Spinal cord (tissue), 10 donors: ENCODE measurements around the gene ESRP2. TPM values are rescaled to one million over a fixed set of nuclear protein-coding genes. Genes with fewer than 3 reads are reported as not detected.

ENCODE experiments used
- DNase-seq, 6 donors: peaks; one replicate each; pipeline versions ENCODE4 v3.0.0 to v3.0.0-alpha.2; 2013 to 2015; ENCODE audit warnings: low spot score in 6 of 6, low read depth in 4 of 6
- H3K27ac ChIP-seq: one replicate; pipeline ENCODE4 v1.5.1; 2013; ENCODE audit warnings: low read depth, low read length, control low read depth
- H3K27me3 ChIP-seq: one replicate; pipeline ENCODE4 v1.6.1; 2013; ENCODE audit warnings: low read length; ENCODE audit not compliant: control insufficient read depth, insufficient read depth
- H3K36me3 ChIP-seq: one replicate; pipeline ENCODE4 v1.6.1; 2013; ENCODE audit warnings: low read length; ENCODE audit not compliant: control insufficient read depth, insufficient read depth
- H3K4me1 ChIP-seq: one replicate; pipeline ENCODE4 v1.6.1; 2013; ENCODE audit warnings: low read length; ENCODE audit not compliant: control insufficient read depth, insufficient read depth
- H3K4me3 ChIP-seq: one replicate; pipeline ENCODE4 v1.5.1; 2013; ENCODE audit warnings: low read depth, low read length, control low read depth
- H3K9me3 ChIP-seq: one replicate; pipeline ENCODE4 v1.6.1; 2013; ENCODE audit warnings: low read length; ENCODE audit not compliant: control insufficient read depth, insufficient read depth
- WGBS: methylation state at CpG from one replicate; pipeline ENCODE4 v1.1.5; 2013; ENCODE audit warnings: missing lambda C conversion rate; ENCODE audit not compliant: insufficient coverage; 5-methylcytosine and 5-hydroxymethylcytosine counted together
- polyA plus RNA-seq, 2 donors: library from polyadenylated mRNA; unstranded; fragments of 120-200 nt; gene quantifications; one replicate each; pipeline ENCODE4 v1.2.1, GENCODE V29; 2013; ENCODE audit not compliant: insufficient read length in 2 of 2
- total RNA-seq, 2 donors: library from RNA; depleted of rRNA in 1 of 2; stranded (reverse); fragments of 120-200 nt in 1 of 2; fragments of >200 nt in 1 of 2; gene quantifications; one replicate each; pipeline versions ENCODE4 v1.2.3 to v1.2.4, GENCODE V29; 2013 to 2014
- donor health status: healthy.

ESRP2 gene
- total and polyA plus RNA-seq, 4 donors, result 0.27 to 1.2 (median 0.44) TPM

- H3K27ac ChIP-seq, result no peak overlapping the region
- H3K36me3 ChIP-seq, result peaks cover 24% of the 10 kb centered on the region
- H3K9me3 ChIP-seq, result no peaks in the 10 kb centered on the region
Measured at GRCh38 chr16:68227183-68227793, 8.6 kb downstream of the ESRP2 start.

GRCh38 chr16:68226116-68226515, 9.8 kb downstream of the ESRP2 start:
- H3K36me3 ChIP-seq, result peaks cover 12% of the 10 kb centered on the region
- H3K4me1 ChIP-seq, result no peaks in the 10 kb centered on the region
- WGBS, result 100% methylated on average over 1 of the region's 4 CpGs
- H3K4me3 ChIP-seq, result no peak overlapping the region
- DNase-seq, result no peak
- no peaks in the 10 kb centered on the region for H3K9me3 ChIP-seq
- no peaks in the 10 kb centered on the region for H3K27me3 ChIP-seq
- no peak overlapping the region for H3K27ac ChIP-seq

More at GRCh38 chr16:68227183-68227793, 8.6 kb downstream of the ESRP2 start:
- 93% methylated on average over 2 of the region's 3 CpGs for WGBS
- Histone ChIP-seq H3K4me3 (no peak overlapping the region), H3K27me3 (no peaks in the 10 kb centered on the region), H3K4me1 (no peaks in the 10 kb centered on the region)
- DNase-seq, result no peak

GRCh38 chr16:68223072-68223471, 12.9 kb downstream of the ESRP2 start:
- Histone ChIP-seq H3K4me3 (no peak overlapping the region), H3K27me3 (no peaks in the 10 kb centered on the region), H3K27ac (no peak overlapping the region), H3K36me3 (no peaks in the 10 kb centered on the region), H3K9me3 (no peaks in the 10 kb centered on the region), H3K4me1 (no peaks in the 10 kb centered on the region)
- DNase-seq, result no peak
- WGBS, result no CpG with 5 or more reads among the region's 1 CpG

- H3K27me3 ChIP-seq, result no peaks in the 10 kb centered on the region
- no peaks in the 10 kb centered on the region for H3K36me3 ChIP-seq
- H3K27ac ChIP-seq, result no peak overlapping the region
- H3K9me3 ChIP-seq, result no peaks in the 10 kb centered on the region
- H3K4me1 ChIP-seq, result no peaks in the 10 kb centered on the region
- DNase-seq, result no peak
- WGBS, result 94% methylated on average over 3 of the region's 6 CpGs
- H3K4me3 ChIP-seq, result no peak overlapping the region
Measured at GRCh38 chr16:68219725-68220351, 16.1 kb downstream of the ESRP2 start.

GRCh38 chr16:68217506-68217905, 18.4 kb downstream of the ESRP2 start:
- no peak overlapping the region for H3K4me3 ChIP-seq
- no peaks in the 10 kb centered on the region for H3K36me3 ChIP-seq
- H3K9me3 ChIP-seq, result no peaks in the 10 kb centered on the region
- no peak overlapping the region for H3K27ac ChIP-seq
- no peaks in the 10 kb centered on the region for H3K27me3 ChIP-seq
- no peak for DNase-seq
- 71% methylated on average over 1 of the region's 4 CpGs for WGBS
- no peaks in the 10 kb centered on the region for H3K4me1 ChIP-seq

GRCh38 chr16:68216240-68216639, 19.7 kb downstream of the ESRP2 start:
- no CpG with 5 or more reads among the region's 3 CpGs for WGBS
- Histone ChIP-seq H3K27me3 (no peaks in the 10 kb centered on the region), H3K4me3 (no peak overlapping the region), H3K27ac (no peak overlapping the region), H3K9me3 (no peaks in the 10 kb centered on the region), H3K4me1 (no peaks in the 10 kb centered on the region), H3K36me3 (no peaks in the 10 kb centered on the region)
- DNase-seq, result no peak

- DNase-seq, result no peak
- H3K4me3 ChIP-seq, result no peak overlapping the region
- H3K9me3 ChIP-seq, result no peaks in the 10 kb centered on the region
- no peak overlapping the region for H3K27ac ChIP-seq
- no peaks in the 10 kb centered on the region for H3K27me3 ChIP-seq
- no peaks in the 10 kb centered on the region for H3K36me3 ChIP-seq
- no peaks in the 10 kb centered on the region for H3K4me1 ChIP-seq
- 92% methylated on average over 1 of the region's 1 CpG for WGBS
Measured at GRCh38 chr16:68215302-68215701, 20.6 kb downstream of the ESRP2 start.

- WGBS, result no CpG with 5 or more reads among the region's 3 CpGs
- no peaks in the 10 kb centered on the region for H3K9me3 ChIP-seq
- DNase-seq, result no peak
- H3K27me3 ChIP-seq, result no peaks in the 10 kb centered on the region
- H3K27ac ChIP-seq, result no peak overlapping the region
- H3K4me1 ChIP-seq, result no peaks in the 10 kb centered on the region
- no peak overlapping the region for H3K4me3 ChIP-seq
- no peaks in the 10 kb centered on the region for H3K36me3 ChIP-seq
Measured at GRCh38 chr16:68214726-68215125, 21.2 kb downstream of the ESRP2 start.

- H3K4me3 ChIP-seq, result no peak overlapping the region
- no peaks in the 10 kb centered on the region for H3K9me3 ChIP-seq
- DNase-seq, result no peak
- H3K4me1 ChIP-seq, result no peaks in the 10 kb centered on the region
- no CpG with 5 or more reads among the region's 2 CpGs for WGBS
- no peak overlapping the region for H3K27ac ChIP-seq
- no peaks in the 10 kb centered on the region for H3K36me3 ChIP-seq
- no peaks in the 10 kb centered on the region for H3K27me3 ChIP-seq
Measured at GRCh38 chr16:68206245-68206644, 29.7 kb downstream of the ESRP2 start.

GRCh38 chr16:68202091-68202519, 33.8 kb downstream of the ESRP2 start:
- peak in 3 of 6 donors; percentile 9 to 38 (median 17) for DNase-seq
- Histone ChIP-seq H3K4me3 (no peak overlapping the region), H3K4me1 (no peaks in the 10 kb centered on the region), H3K36me3 (no peaks in the 10 kb centered on the region), H3K27me3 (no peaks in the 10 kb centered on the region), H3K9me3 (no peaks in the 10 kb centered on the region), H3K27ac (no peak overlapping the region)
